KBM-7 (cell line): ENCODE results near the gene KCNK3.
"Not testable (repeated sequence)": the region's sequence is repeated elsewhere in the genome, so short reads cannot be mapped to it uniquely, and the experiment has no call there.

ENCODE experiments used
- DNase-seq: peaks from one replicate; pipeline ENCODE4 v3.0.0-alpha.2; 2015
- in situ Hi-C: fragments of 300-500 bp; cut with MboI; formaldehyde crosslinking; loops from 2 replicates; pipeline ENCODE4 v1.14.3; 2020; ENCODE audit warnings: low sequenced_read_pairs, low pct_unique_long_range_greater_than_20kb, mixed read lengths

The KCNK3 gene

DNA sequence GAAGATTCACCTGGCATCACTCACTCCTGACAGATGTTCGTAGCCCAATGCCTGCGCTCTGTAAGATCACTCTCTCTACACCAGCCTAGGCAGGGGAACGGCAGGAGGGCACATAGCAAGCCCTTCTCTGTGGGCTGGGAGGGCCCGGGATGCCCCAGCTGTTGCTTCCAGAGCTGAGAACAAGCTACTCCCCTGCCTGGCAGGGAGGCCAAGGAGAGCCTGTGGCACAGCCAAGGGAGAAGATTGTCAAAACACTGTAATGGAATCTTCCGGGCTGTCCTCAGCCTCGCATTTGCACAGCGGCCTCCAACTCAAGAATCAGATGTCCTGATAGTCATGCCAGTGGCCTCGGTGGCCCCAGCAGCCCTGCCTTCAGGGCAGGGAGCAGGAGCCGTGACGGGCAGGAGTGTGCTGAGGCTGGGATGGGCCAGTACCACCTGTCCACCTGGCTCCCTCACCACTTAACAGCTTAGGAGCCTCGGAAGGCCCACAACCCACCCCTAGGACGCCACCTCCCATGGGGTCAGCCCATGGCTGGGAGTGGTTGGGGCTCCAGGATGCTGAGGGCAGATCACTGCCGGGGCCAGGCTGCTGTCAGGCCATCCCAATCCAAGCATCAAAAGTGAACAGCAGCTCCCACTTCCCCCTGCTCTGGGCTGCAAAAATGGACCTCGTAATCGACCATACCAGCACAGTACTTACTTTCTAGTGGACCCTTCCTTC lies 49.7 kb downstream of the KCNK3 start:
- in situ Hi-C loops, result no loop called here
- DNase-seq, result no peak

DNA sequence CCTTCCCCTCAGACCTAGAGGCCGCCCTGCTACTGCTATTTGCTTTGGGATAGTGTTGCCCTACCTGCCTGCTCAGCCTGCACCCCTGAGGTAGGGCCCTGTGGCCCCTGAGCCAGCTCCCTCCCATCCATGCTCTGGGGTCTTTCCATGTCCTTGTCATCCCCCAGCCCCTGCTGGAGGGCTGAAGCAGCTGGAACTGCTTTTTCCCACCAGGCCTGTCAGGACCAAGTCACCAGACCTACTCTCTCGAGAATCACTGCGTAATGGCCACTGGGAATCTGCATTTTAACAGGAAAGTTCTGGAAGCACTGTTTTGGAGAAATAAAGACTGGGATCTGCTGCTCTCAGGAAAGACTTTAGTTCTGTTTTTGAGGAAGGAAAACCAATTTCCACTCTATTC lies 51.3 kb downstream of the KCNK3 start:
- no peak for DNase-seq
- in situ Hi-C loops, result no loop called here

DNA sequence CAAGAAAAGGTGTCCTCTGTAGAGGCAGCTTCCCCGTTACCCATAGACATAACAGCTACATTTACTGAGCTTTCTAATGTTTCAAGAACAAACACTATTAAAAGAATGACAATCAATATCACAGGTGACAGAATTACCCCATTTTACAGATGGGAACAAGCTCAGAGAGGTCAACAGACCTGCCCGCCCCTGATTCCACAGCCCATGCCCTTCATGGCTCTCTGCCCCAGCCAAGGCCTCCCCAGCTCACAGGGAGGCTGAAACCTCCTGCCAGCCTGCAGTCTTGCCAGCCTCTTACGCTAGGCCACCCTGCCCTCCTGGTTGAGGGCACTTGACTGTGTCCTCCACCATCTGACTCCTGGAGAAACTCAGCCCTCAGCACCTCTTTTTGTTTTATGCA lies 52.4 kb downstream of the KCNK3 start:
- DNase-seq, result no peak
- in situ Hi-C loops, result no loop called here

DNA sequence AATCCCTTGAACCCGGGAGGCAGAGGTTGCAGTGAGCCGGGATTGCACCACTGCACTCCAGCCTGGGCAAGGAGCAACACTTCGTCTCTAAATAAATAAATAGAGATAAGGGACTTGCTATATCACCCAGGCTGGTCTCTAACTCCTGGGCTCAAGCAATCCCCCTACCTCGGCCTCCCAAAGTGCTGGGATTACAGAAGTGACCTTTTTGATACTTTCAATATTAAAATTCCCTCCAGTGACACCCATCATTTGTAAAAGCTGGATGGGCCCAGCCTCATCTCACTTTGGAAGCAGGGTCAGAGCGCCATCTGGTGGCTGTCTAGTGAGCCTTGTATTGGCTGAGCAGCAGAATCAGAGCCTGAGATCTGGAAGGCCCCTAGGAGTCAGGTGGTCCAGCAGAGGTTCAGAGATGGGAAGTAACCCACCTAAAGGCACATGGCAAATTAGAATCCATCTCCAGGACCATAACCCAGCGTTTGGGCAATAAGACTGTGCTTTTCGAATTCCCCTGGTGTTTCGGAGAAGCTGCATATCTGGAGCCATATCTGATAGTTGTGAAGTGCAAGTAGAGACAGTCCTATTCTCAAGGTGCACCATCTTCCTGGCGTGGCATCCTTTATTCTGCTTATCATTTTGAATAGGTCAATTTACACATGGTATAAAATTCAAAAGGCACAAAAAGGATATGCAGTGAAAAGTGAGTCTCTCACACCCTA lies 53.2 kb downstream of the KCNK3 start:
- peak; percentile 80 for DNase-seq
- in situ Hi-C loops, result no loop called here

DNA sequence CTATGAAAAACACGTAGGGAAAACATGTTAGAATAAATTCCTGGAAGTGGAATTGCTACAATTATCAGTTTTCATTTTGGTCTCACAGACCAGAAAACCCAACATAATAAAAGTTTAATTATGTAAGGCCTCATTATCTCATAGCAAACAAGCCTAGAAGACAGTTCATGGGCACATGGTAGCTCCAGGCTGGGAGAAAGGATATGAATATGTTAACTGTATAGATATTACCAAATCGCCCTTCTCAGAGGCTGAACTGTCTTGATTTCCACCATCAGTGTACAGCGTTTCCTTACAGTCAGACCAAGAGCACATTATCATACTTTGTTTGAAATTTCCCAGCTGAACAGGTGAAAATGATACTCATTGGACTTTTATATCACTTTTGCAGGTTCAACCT lies 54.4 kb downstream of the KCNK3 start:
- in situ Hi-C loops, result no loop called here

DNA sequence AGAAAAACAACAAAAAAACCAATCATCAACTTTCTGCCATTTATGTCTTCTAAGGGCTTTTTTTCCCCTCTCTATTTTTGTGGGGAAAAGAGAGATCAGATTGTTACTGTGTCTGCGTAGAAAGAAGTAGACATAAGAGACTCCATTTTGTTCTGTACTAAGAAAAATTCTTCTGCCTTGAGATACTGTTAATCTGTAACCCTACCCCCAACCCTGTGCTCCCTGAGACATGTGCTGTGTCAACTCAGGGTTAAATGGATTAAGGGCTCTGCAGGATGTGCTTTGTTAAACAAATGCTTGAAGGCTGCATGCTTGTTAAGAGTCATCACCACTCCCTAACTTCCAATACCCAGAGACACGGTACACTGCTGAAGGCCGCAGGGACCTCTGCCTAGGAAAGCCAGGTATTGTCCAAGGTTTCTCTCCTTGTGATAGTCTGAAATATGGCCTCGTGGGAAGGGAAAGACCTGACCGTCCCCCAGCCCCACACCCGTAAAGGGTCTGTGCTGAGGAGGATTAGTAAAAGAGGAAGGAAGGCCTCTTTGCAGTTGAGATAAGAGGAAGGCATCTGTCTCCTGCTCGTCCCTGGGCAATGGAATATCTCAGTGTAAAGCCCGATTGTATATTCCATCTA lies 57.4 kb downstream of the KCNK3 start:
- peak; percentile 73 for DNase-seq
- in situ Hi-C loops, result not testable (repeated sequence)

More for the DNA sequence above, 54.4 kb downstream of the KCNK3 start:
- DNase-seq, result no peak

DNA sequence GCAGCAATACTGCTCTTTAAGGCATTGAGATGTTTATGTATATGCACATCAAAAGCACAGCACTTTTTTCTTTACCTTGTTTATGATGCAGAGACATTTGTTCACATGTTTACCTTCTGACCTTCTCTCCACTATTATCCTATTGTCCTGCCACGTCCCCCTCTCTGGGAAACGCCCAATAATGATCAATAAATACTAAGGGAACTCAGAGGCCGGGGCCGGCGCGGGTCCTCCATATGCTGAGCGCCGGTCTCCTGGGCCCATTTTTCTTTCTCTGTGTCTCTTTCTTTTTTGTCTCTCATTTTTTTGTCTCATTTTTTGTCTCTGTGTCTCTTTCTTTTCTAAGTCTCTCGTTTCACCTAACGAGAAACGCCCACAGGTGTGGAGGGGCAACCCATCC lies 57.9 kb downstream of the KCNK3 start:
- in situ Hi-C loops, DNase-seq: not testable (repeated sequence)

DNA sequence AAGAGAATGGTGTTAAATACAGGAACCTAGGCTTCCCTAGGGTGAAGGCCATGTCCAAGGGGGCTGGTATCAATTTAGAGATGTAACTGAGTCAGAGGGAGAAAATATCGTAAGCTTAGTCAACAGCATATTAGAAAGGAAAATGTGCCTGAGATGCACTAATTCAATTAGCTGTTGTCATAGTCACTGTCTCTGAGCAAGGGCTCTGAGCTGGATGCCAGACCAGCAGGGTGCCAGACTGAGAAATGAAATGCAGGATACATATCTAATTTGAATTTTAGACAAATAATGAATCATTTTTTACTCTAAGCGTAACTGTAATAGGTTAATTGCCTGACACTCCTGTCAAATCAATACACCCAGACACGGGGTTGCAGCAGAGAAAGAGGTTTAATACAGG lies 60.1 kb downstream of the KCNK3 start:
- in situ Hi-C loops, result no loop called here
- DNase-seq, result no peak

DNA sequence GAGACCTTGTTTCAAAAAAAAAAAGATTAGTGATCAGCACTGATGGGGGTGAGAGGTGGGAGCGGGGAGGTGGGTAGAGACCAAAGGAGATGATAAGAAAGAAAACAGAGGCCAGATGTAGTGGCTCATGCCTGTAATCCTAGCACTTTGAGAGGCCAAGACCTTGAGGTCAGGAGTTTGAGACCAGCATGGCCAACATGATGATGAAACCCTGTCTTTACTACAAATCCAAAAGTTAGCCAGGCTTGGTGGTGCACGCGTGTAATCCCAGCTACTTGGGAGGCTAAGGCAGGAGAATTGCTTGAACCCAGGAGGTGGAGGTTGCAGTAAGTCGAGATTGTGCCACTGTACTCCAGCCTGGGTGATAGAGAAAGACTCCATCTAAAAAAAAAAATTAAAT lies 62.0 kb downstream of the KCNK3 start:
- in situ Hi-C loops, result no loop called here
- no peak for DNase-seq

DNA sequence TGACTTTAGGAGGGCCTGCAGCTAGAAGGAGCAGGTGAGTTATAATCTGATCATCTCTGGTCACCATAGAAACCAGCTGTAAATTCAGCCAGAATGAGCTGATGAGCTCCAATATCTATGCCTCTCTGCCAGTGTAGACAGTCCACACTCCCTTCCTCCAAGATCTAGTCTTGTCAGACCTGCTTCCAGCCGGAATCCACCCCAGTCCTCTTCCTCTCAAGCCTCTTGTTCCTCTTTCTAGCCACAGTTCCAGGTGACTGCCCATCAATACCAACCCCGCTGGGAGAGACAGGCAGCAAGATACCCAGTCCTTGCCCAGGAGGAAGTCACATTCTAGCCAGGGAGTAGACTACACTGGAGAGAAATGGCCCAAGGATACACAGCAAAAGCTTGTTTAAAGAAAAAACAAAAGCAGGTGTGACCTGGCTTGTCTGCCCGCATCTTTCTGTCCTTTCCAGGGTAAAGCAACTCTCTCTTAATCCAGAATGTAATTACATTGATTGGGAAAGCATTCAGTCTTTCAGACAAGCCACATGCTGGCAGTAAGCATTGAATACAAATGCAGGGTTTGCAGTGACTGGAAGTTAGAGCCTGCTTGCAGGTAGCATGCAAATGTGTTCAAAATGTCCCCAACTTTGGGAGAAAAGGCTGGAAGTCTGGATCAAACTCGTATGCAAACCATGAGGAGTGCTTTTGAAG lies 62.6 kb downstream of the KCNK3 start:
- DNase-seq, result peak; percentile 89

DNA sequence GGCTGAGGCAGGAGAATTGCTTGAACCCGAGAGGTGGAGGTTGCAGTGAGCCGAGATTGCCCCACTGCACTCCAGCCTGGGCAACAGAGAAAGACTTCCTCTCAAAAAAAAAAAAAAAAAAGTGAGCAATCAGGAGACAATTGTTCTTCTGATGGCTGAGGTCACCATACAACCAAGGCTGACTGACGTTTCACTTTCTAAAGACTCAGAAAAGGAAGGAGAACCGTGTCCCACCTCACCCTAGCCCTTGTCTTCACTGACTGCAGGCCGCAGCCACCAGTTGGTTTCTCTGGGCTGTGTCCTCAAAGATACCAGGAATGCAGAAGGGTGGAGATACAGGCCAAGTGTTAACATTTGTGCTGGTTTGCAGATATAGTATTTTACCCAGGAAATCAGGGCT lies 63.8 kb downstream of the KCNK3 start:
- no peak for DNase-seq
- in situ Hi-C loops, result no loop called here

More for the DNA sequence above, 62.6 kb downstream of the KCNK3 start:
- in situ Hi-C loops, result no loop called here

DNA sequence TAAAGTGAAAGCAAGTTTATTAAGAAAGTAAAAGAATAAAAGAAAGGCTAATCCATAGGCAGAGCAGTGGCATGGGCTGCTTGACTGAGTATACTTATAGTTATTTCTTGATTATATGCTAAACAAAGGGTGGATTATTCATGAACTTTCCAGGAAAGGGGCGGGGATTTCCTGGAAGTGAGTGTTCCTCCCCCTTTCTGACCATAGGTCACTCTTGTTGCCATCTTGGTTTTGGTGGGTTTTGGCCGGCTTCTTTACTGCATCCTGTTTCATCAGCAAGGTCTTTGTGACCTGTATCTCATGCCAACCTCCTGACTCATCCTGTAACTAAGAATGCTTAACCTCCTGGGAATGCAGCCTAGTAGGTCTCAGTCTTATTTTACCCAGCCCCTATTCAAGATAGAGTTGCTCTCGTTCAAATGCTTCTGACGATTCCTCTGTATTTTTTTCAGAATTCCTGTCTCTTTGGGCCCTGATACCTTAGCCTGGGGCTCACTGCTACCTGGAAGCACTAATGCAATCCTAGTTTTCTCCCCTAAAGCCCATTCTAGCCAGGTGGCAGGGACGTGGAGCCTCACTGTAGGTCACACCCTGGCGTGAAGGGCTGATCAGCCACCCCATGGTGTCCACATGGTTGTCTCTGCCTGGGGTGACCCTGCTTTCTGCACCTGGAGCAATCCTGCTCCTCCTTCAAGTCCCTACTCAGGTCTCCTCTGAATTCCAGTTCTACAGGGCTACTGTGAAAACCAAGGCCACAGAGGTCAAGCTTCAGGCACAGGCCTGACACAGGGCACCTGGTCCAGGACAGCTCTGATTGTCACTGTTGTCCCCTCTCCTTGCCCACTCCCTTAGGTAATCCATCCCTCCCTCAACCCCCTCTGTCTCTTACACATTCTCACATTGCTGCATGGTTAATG lies 65.6 kb downstream of the KCNK3 start:
- in situ Hi-C loops, result no loop called here
- DNase-seq, result peak; percentile 61

DNA sequence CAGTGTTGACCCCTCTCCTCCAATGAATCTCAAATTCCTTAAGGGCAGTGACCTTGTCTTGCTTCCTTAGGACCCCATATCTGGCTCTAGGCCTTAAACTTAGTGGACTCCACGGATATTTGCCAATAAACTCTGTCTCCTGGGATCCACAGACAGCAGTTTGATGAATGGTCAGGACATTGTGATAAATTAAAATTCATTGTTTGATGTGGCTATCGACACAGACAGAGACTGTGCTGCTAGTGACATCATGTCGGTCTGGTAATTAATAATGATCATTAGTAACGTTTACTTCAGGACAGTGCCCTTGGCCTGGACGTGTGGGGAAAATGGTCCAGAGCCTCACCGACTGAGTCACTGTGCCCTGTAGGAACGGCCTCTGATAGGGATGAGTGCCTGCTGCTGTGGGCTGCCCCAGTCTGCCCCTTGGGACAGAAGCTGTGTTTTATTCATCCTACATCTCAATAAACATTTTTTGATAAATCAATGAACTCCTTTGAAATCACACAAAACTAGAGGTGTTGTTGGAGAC lies 66.3 kb downstream of the KCNK3 start:
- DNase-seq, result no peak
- in situ Hi-C loops, result no loop called here

DNA sequence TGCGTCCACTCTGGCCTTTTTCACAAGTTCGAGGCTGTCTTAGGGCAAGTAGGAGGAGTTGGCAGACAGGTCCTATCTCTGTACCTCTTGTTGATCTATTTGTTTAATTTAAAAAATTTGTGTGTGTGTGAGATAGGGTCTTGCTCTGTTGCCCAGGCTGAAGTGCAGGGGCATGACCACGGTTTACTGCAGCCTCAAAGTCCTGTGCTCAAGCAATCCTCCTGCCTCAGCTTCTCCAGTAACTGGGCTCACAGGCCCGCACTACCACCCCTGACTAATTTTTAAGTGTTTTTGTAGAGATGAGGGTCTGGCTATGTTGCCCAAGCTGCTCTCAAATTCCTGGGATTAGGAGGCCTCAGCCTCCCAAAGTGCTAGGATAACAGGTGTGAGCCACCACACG lies 67.3 kb downstream of the KCNK3 start:
- in situ Hi-C loops, result no loop called here
- no peak for DNase-seq

DNA sequence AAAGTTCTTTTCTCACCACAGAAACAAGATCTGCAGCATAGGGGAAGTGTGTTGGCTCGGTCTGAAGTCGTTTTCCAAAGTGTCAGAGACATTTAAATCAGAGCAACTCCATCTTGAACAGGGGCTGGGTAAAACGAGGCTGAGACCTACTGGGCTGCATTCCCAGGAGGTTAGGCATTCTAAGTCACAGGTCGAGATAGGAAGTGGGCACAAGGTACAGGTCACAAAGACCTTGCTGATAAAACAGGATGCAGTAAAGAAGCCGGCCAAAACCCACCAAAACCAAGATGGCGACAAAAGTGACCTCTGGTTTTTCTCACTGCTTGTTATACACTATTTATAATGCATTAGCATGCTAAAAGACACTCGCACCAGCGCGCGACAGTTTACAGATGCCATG lies 68.5 kb downstream of the KCNK3 start:
- DNase-seq, in situ Hi-C loops: not testable (repeated sequence)

DNA sequence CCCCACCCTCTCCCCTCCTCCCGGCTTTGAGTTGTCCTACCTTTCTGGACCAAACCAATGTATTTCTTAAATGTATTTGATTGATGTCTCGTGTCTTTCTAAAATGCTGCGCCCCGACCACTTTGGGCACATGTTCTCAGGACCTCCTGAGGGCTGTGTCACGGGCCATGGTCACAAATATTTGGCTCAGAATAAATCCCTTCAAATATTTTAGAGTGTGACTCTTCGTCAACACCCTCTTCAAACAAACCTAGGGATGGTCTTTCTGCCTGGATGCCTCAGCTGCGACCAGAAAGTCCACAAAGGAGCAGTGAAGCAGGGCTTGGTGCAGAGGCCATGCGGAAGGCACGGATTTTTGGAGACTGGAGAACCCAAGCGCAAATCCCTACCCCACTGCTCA lies 70.5 kb downstream of the KCNK3 start:
- in situ Hi-C loops, result no loop called here
- no peak for DNase-seq

DNA sequence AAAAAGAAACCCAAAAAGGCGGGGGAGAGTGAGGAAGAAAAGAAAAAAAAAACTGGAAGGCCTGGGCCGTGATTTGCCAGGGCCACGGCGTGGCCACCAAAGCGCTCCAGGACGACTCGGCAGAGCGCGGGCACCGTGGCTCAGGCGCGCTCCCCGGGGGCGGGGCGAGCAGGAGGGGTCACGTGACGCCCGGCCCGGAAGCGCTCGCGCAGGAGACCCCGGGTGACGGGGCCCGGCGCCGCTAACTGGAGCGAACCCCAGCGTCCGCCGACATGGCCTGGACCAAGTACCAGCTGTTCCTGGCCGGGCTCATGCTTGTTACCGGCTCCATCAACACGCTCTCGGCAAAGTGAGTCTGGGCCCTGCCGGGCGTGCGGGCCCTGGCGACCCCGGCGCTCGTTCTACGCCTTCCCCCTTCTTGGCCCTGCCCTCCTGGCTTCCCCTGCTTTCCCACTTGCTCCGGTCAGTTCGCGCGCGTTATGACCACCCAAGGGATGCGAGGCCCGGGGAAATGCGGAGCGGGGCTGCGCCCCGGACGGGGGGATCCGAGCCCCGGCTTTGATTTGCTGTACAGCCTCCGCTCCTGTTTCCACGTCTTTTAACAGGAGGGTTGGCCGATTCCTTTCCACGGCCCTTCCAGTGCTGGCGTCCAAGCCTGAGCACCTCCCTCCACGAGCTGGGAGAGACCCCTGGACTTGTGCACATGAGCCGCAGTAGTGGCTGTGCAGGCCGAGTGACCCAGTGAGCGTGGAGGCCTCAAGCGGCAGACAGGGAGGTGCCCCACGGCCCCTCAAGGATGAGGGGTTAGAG lies 71.8 kb downstream of the KCNK3 start, which contains the start of gene SLC35F6:
TSS of gene SLC35F6 (plus strand) at position 207 of the 810 bp plus-strand sequence. CDS start at position 273, 66 bp downstream.
- peak; percentile 80 for DNase-seq
- in situ Hi-C loops, result no loop called here

DNA sequence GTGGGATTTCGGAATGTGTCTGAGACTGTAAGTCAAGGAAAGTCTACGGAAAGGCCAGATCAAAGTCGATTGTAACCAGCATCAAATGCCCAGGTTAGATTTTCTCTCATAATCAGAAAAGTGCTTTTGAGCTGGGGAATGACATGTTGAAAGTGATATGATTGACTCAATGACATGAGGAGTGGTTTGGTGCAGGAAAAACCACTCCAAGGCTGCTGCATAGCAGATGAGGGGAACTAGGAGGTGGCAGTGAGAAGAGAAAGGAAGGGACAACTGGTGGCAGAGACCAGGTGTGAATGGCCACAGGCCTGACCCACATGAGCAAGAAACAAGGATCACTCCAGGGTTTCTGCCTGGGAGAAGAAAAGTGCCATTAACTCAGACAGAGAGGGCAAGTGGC lies 72.4 kb downstream of the KCNK3 start:
- in situ Hi-C loops, result no loop called here
- no peak for DNase-seq
